NCI-H345 treated with DMSO at 0.1 percent for 48 hours (cell line): ENCODE data around the gene CHDH.
A peak's percentile ranks its signal among the peaks of the same experiment; 100 is the strongest.

Source experiments
- DNase-seq: peaks from one replicate; lab custom pipeline; 2025; ENCODE audit not compliant: unreplicated experiment; lab: John Stamatoyannopoulos, UW

CHDH gene

GRCh38 chr3:53824795-53825194, 21.4 kb downstream of the CHDH start:
- DNase-seq = no peak

- DNase-seq = no peak
Measured at GRCh38 chr3:53823956-53824657, 22.1 kb downstream of the CHDH start.

- no peak for DNase-seq
Measured at GRCh38 chr3:53823026-53823955, 22.9 kb downstream of the CHDH start.

GRCh38 chr3:53822331-53822741, 23.9 kb downstream of the CHDH start:
- DNase-seq = no peak

- peak; percentile 37 for DNase-seq
Measured at GRCh38 chr3:53821631-53822121, 24.5 kb downstream of the CHDH start.

GRCh38 chr3:53820756-53821580, 25.3 kb downstream of the CHDH start:
- DNase-seq = no peak

GRCh38 chr3:53820084-53820483, 26.1 kb downstream of the CHDH start:
- DNase-seq = no peak

GRCh38 chr3:53819163-53819868, 26.9 kb downstream of the CHDH start:
- DNase-seq = no peak

- DNase-seq = no peak
Measured at GRCh38 chr3:53818221-53819162, 27.7 kb downstream of the CHDH start.

GRCh38 chr3:53817809-53818208, 28.4 kb downstream of the CHDH start:
- no peak for DNase-seq

- DNase-seq = no peak
Measured at GRCh38 chr3:53817211-53817610, 29.0 kb downstream of the CHDH start.

- no peak for DNase-seq
Measured at GRCh38 chr3:53816425-53816824, 29.8 kb downstream of the CHDH start.

GRCh38 chr3:53815651-53816050, 30.6 kb downstream of the CHDH start:
- DNase-seq = no peak

- no peak for DNase-seq
Measured at GRCh38 chr3:53815067-53815466, 31.2 kb downstream of the CHDH start.

GRCh38 chr3:53813876-53814275, 32.3 kb downstream of the CHDH start:
- DNase-seq = no peak

GRCh38 chr3:53813229-53813628, 33.0 kb downstream of the CHDH start:
- no peak for DNase-seq

GRCh38 chr3:53812434-53812833, 33.8 kb downstream of the CHDH start:
- no peak for DNase-seq

GRCh38 chr3:53811143-53811927, 34.9 kb downstream of the CHDH start:
- DNase-seq = no peak
